AG04450 (cell line): ENCODE data around the gene ZFHX3. TPM values are rescaled to one million over a fixed set of nuclear protein-coding genes. Genes with fewer than 3 reads are reported as not detected.

ENCODE experiments used
- CTCF ChIA-PET: fragments of 300-600, 350-600 bp; formaldehyde crosslinking; extraction: SDS; loops from one replicate; lab custom pipeline; 2022; ENCODE audit warnings: antibody characterized with exemption, inconsistent platforms; lab: Charles Lee
- POLR2A ChIA-PET: fragments of 350-600 bp; formaldehyde crosslinking; extraction: SDS; loops from one replicate; lab custom pipeline; 2021; ENCODE audit warnings: antibody characterized with exemption, inconsistent platforms; lab: Yijun Ruan, JAX
- DNase-seq: peaks from one replicate; pipeline ENCODE4 v3.0.0-alpha.2; 2011; ENCODE audit warnings: low read depth, low spot score
- H3K27ac ChIP-seq: one replicate; pipeline ENCODE4 v1.5.1; 2012; ENCODE audit warnings: low read depth, low read length, control low read depth
- H3K27me3 ChIP-seq: one replicate; pipeline ENCODE4 v1.6.0; 2012; ENCODE audit warnings: low read length; ENCODE audit not compliant: control insufficient read depth, insufficient read depth
- H3K4me3 ChIP-seq: 2 replicates; pipeline ENCODE4 v1.5.1; 2011; ENCODE audit warnings: mild to moderate bottlenecking, low read depth, low read length, control low read depth
- H3K9me3 ChIP-seq: 2 replicates; pipeline ENCODE4 v1.5.1; 2012; ENCODE audit warnings: low read length; ENCODE audit not compliant: control insufficient read depth, insufficient read depth
- polyA plus RNA-seq: library from polyadenylated mRNA; depleted of rRNA; stranded (reverse); fragments of >200 nt; gene quantifications from 2 replicates; pipeline ENCODE4 v1.2.3, GENCODE V29; 2011
- TF ChIP-seq, protein P1 (sequence below): IDR thresholded peaks from 2 replicates; pipeline ENCODE4 v1.5.1; 2011; ENCODE audit warnings: low read depth, low read length, control low read depth, inconsistent platforms

ZFHX3 gene
- polyA plus RNA-seq, 1 experiment: 3.3 TPM

DNA sequence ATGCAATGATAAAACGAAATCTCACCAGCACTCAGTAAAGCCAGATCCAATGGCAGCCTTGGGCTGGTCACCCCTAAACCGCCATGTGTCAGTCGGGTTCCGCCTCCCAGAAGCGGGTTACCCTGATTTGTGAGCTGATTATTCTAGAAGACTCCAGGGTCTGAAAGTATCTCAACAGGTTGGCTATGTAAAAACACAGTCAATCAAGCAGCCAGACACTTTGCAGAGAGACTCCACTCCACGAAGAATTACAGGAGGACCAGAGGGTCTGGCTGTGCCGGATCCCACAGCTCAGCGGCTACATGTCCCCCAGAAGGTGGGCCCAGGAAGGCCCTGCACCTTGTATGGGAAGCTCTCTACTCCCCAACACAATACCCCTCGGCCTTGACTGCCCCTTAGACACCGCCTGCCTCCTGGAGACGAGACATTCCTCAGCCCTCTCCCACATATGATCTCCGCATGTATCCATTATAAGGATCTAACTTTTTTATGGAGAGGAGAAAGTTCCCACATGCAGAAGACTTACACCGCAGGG is 23.3 kb downstream of the ZFHX3 start:
- H3K27me3 ChIP-seq: no peaks in the 10 kb centered on the region
- DNase-seq: no peak
- no peaks in the 10 kb centered on the region for H3K9me3 ChIP-seq
- no peak overlapping the region for H3K4me3 ChIP-seq
- ChIA-PET CTCF (interaction anchor here (0.8 kb wide), 1 partner anchor 192 kb away, joined by 4 read pairs; no protein-coding TSS in a partner anchor), POLR2A (interaction anchor here (0.6 kb wide), 1 partner anchor 1459 kb away, joined by 6 read pairs; no protein-coding TSS in a partner anchor)
- TF ChIP-seq, protein P1, sequence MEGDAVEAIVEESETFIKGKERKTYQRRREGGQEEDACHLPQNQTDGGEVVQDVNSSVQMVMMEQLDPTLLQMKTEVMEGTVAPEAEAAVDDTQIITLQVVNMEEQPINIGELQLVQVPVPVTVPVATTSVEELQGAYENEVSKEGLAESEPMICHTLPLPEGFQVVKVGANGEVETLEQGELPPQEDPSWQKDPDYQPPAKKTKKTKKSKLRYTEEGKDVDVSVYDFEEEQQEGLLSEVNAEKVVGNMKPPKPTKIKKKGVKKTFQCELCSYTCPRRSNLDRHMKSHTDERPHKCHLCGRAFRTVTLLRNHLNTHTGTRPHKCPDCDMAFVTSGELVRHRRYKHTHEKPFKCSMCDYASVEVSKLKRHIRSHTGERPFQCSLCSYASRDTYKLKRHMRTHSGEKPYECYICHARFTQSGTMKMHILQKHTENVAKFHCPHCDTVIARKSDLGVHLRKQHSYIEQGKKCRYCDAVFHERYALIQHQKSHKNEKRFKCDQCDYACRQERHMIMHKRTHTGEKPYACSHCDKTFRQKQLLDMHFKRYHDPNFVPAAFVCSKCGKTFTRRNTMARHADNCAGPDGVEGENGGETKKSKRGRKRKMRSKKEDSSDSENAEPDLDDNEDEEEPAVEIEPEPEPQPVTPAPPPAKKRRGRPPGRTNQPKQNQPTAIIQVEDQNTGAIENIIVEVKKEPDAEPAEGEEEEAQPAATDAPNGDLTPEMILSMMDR: no peak
- H3K27ac ChIP-seq: no peak overlapping the region

DNA sequence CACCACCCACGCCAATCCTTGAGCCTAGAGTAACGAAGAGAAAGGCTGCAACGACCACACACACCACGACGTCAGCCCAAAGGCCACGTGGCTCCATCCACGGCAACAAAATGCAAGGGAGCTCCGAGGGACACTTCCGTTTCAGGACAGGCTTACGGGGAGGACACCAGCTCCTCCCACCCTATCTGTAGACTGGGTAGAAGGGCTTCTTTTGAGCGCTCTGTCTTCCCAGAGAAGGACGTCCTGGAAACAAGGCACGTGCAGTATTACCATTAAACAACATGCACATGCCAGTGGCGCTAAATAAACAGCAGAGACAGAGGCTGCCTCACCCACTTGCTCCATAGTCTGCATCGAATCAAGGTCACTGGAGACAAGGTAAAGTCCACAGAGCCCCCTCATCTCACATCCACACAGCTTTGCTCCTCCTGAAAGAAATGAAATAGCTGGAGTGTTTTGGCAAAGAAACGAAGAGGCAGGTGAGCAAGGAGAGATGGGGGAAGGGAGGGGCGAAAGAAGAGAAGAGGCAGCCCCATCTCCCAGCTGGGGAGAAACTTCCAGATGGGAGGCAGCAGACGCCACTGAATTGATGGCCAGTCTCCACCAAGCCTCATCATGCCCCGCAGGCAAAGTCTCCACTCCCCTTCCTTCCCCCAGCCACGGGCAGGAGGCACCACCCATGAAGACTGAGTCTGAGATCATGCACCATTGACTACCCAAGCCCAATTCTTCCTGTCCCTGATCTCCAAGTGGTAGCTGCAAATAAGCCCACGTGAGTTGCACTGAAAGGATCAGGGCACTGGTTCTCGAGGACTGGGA is 24.0 kb downstream of the ZFHX3 start:
- no peak for DNase-seq
- TF ChIP-seq, protein P1: no peak
- Histone ChIP-seq H3K27me3 (no peaks in the 10 kb centered on the region), H3K27ac (no peak overlapping the region), H3K4me3 (no peak overlapping the region), H3K9me3 (no peaks in the 10 kb centered on the region)
- POLR2A ChIA-PET: no interaction called here
- CTCF ChIA-PET: interaction anchor here (0.8 kb wide), 1 partner anchor 191 kb away, joined by 4 read pairs; no protein-coding TSS in a partner anchor

DNA sequence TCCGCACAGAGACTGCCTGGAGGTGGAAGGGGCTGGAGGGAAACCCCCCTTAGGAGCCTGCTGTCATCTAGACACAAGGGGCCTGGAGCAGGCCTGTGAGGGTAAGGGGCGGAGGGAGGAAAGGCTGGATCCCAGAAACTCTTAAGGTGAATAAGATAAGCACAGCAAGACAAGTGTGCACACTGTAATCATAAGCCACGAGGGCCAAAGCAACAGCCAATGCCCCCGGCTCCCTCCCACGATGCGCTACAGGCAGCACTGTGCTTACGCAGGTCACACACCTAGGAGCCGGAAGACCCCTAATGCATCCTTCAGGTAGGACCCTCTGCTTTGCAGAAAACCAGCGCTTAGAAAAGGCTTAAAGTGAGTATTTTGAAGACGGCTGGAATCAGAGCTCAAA is 24.6 kb downstream of the ZFHX3 start:
- no peak overlapping the region for H3K4me3 ChIP-seq
- POLR2A ChIA-PET: no interaction called here
- DNase-seq: no peak
- TF ChIP-seq, protein P1: no peak
- no peaks in the 10 kb centered on the region for H3K27me3 ChIP-seq
- no peaks in the 10 kb centered on the region for H3K9me3 ChIP-seq
- H3K27ac ChIP-seq: no peak overlapping the region
- CTCF ChIA-PET: no interaction called here

DNA sequence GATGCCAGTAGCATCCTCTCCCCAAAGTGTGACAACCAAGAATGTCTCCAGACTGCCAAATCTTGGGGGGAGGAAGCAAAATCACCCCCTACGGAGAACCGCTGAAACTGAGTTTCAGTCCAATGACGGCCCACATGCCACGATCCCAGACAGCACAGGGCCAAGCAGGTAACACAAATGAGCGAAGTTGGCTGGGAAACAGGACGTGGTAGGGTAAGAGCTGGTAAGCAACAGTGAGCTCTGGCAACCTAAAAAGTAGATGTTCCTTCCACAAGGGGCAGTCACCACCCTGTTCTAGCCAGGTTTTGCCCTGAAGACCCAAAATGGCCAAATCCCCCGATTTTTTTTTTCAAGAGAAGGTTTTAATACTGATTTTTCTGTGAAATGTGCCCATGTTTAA is 25.4 kb downstream of the ZFHX3 start:
- ChIA-PET CTCF (interaction anchor here (0.6 kb wide), 1 partner anchor 188 kb away, joined by 3 read pairs; no protein-coding TSS in a partner anchor), POLR2A (no interaction called here)
- no peak for DNase-seq
- no peaks in the 10 kb centered on the region for H3K9me3 ChIP-seq
- H3K27me3 ChIP-seq: no peaks in the 10 kb centered on the region
- TF ChIP-seq, protein P1: 0 out of 2 replicates have a peak, but pooled peaks have one; percentile 13
- no peak overlapping the region for H3K4me3 ChIP-seq
- H3K27ac ChIP-seq: no peak overlapping the region

DNA sequence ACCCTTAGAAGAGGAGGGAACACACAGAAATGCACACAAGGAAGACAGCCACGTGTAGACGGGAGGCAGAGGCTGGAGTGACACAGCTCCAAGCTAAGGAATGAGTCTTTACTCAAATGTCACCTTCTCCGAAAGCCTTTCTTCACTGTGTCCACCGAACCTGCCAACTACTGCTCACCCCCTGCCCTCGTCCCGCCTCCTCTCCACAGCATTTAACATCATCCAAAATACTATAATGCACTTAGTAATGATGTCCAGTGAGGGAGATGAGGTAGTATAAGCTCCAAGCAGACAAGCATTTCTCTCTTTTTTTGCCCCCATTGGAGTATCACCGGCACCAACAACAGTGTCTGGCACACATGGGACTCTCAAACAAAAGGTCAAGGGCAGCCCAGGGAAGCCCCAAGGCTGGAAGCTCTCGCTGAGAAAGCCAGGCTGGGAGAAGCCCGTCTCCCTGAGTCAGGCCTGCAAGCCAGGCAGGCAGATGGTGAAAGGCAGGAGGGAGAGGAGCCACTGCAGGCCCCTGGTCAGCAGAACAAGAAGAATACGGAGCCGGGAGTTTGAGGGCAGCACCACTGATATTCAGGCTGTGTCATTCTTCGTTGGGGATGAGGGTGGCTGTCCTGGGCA is 25.9 kb downstream of the ZFHX3 start:
- no peak overlapping the region for H3K4me3 ChIP-seq
- ChIA-PET CTCF (interaction anchor here (0.6 kb wide), 1 partner anchor 188 kb away, joined by 3 read pairs; no protein-coding TSS in a partner anchor), POLR2A (no interaction called here)
- TF ChIP-seq, protein P1: no peak
- no peaks in the 10 kb centered on the region for H3K27me3 ChIP-seq
- no peak for DNase-seq
- H3K27ac ChIP-seq: no peak overlapping the region
- H3K9me3 ChIP-seq: no peaks in the 10 kb centered on the region
